Lower leg skin (tissue), 3 donors: ENCODE measurements around the gene PHF8.

Experiments used
- POLR2A ChIP-seq, 2 donors: fragments of 450-650 bp; IDR thresholded peaks; one replicate each; pipeline ENCODE4 v1.6.1; 2016 to 2017; ENCODE audit warnings: antibody characterized with exemption in 2 of 2, mild to moderate bottlenecking in 1 of 2, moderate library complexity in 1 of 2
- TF ChIP-seq, protein P1 (sequence below), 3 donors: fragments of 450-650 bp; IDR thresholded peaks; one replicate each; pipeline ENCODE4 v1.5.1; 2016; ENCODE audit warnings: antibody characterized with exemption in 3 of 3, mild to moderate bottlenecking in 3 of 3, moderate library complexity in 2 of 3

DNA sequence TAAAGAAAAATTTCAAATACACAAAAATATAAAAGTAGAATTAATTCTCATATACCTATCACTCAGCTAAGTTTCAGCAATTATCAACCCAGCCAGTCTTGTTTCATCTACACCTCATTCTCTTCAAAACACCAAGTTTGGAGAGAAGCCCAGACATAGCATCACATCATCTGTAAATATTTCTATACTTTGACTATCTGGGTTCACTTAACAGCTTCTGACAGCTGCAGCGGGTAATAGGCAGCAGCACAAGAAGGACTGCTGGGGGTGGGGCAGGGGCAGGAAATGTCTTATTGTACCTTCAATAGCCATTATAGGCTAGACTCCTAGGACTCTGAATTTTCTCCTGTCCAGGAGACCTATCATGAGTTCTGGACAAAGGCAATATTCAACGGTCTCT, 54.1 kb downstream of the PHF8 start:
- TF ChIP-seq, protein P1, sequence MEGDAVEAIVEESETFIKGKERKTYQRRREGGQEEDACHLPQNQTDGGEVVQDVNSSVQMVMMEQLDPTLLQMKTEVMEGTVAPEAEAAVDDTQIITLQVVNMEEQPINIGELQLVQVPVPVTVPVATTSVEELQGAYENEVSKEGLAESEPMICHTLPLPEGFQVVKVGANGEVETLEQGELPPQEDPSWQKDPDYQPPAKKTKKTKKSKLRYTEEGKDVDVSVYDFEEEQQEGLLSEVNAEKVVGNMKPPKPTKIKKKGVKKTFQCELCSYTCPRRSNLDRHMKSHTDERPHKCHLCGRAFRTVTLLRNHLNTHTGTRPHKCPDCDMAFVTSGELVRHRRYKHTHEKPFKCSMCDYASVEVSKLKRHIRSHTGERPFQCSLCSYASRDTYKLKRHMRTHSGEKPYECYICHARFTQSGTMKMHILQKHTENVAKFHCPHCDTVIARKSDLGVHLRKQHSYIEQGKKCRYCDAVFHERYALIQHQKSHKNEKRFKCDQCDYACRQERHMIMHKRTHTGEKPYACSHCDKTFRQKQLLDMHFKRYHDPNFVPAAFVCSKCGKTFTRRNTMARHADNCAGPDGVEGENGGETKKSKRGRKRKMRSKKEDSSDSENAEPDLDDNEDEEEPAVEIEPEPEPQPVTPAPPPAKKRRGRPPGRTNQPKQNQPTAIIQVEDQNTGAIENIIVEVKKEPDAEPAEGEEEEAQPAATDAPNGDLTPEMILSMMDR (IDR thresholded peaks at IDR 0.05): no peak
- no peak for TF ChIP-seq POLR2A (IDR thresholded peaks at IDR 0.05)
